ENCODE measurements around the gene IL1R2. TPM values are rescaled to one million over a fixed set of nuclear protein-coding genes. Genes with fewer than 3 reads are reported as not detected.

The IL1R2 gene
- total and polyA plus RNA-seq, 2 of the 8 experiments (the other 6 are each of a cell fraction or from before 2014, with no cell fraction given) = 0.06 TPM; not detected in 1

DNA sequence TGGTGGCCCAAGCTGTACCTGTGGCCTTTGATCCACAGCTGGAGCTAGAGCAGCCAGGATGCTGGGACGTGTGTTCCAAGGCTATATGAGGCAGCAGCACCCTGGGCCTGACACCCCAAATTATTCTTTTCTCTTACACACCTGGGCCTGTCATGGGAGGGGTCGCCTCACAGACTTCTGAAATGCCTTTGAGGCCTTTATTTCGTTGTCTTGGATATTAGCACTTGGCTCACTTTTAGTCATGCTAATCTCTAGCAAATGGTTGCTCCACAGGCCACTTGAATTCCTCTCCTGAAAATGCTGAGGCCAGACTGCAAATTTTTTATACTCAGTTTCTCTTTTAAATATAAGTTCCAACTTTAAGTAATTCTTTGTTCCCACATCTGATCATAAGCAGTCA lies 22.0 kb upstream of the IL1R2 start:
- Histone ChIP-seq H3K23ac (ENCODE audit: insufficient read length) (no peak overlapping the region), H3K23me2 (ENCODE audit: low read depth, low read length) (no peaks in the 10 kb centered on the region), H4K20me1 (replicated peaks in 1 of 2; ENCODE audit: control insufficient read depth in 1 of 2, insufficient read depth in 2 of 2, low read length in 2 of 2) (no peaks in the 10 kb centered on the region), H2BK12ac (ENCODE audit: low read depth, low read length) (0 out of 2 replicates have a peak overlapping the region, but pooled peaks have one; percentile 45), H3K4me1 (replicated peaks in 1 of 4; ENCODE audit: control insufficient read depth in 3 of 4, insufficient read depth in 4 of 4, low read length in 3 of 4) (peaks cover 0 to 8% (median 4%) of the 10 kb centered on the region in 4 experiments; a peak in 6 of 7 replicates), H3K18ac (ENCODE audit: extremely low read depth, low read length) (peak overlapping the region; percentile 87), H3K4me3 (ENCODE audit: extremely low read depth in 1 of 4, insufficient read depth in 2 of 4, low read depth in 3 of 4, low read length in 4 of 4) (no peak overlapping the region), H2BK120ac (replicated peaks; ENCODE audit: low read depth, low read length) (peak overlapping the region; percentile 91), H3K79me1 (ENCODE audit: low read depth, low read length) (no peaks in the 10 kb centered on the region), H3K56ac (replicated peaks; ENCODE audit: insufficient read length, low read depth, low read length) (no peak overlapping the region), H3K36me3 (ENCODE audit: control insufficient read depth in 2 of 4, insufficient read depth in 4 of 4, low read length in 3 of 4) (no peaks in the 10 kb centered on the region), H3K79me2 (ENCODE audit: control insufficient read depth in 1 of 2, insufficient read depth in 2 of 2, low read length in 2 of 2) (no peaks in the 10 kb centered on the region), H2AK5ac (ENCODE audit: low read depth, low read length) (0 out of 2 replicates have a peak overlapping the region, but pooled peaks have one; percentile 39), H3K27ac (ENCODE audit: low read depth, low read length) (no peak overlapping the region), H2BK5ac (ENCODE audit: low read depth, low read length) (peak overlapping the region; percentile 90; the same call in 1 of the 2 replicates), H3K4ac (replicated peaks; ENCODE audit: insufficient read length, low read depth, low read length) (peak overlapping the region; percentile 80), H3K9ac (replicated peaks in 1 of 4; ENCODE audit: extremely low read depth in 1 of 4, low read depth in 3 of 4, low read length in 3 of 4) (no peak overlapping the region), H4K91ac (replicated peaks; ENCODE audit: insufficient read length, low read length) (peak overlapping the region; percentile 69), H2BK20ac (ENCODE audit: low read length) (0 out of 2 replicates have a peak overlapping the region, but pooled peaks have one; percentile 48), H3K4me2 (ENCODE audit: insufficient read depth in 1 of 2, low read depth in 2 of 2, low read length in 2 of 2) (no peak overlapping the region), H2AFZ (ENCODE audit: low read length) (no peak overlapping the region), H3K14ac (ENCODE audit: insufficient read length) (no peak overlapping the region), H4K5ac (ENCODE audit: insufficient read length, low read depth, low read length) (peak overlapping the region; percentile 22), H2BK15ac (ENCODE audit: low read length) (no peak overlapping the region), H4K8ac (ENCODE audit: extremely low read depth, insufficient read depth, low read length) (peak overlapping the region; percentile 9; the same call in 1 of the 2 replicates), H3K9me3 (ENCODE audit: insufficient read depth in 2 of 2, low read depth in 1 of 2, low read length in 1 of 2) (peaks cover 5 to 19% of the 10 kb centered on the region in 2 experiments), H3K27me3 (replicated peaks in 1 of 4; ENCODE audit: control insufficient read depth in 3 of 4, extremely low read depth in 1 of 4, insufficient read depth in 3 of 4, low read length in 3 of 4) (no peaks in the 10 kb centered on the region)
- POLR2A ChIA-PET (ENCODE audit: partially characterized antibody) = interaction anchor here (1.2 kb wide), 1 partner anchor 15 kb away, joined by 3 read pairs; no protein-coding TSS in a partner anchor
- WGBS, 2 experiments (ENCODE audit: extremely low coverage in 1 of 2, insufficient coverage in 1 of 2, insufficient read length in 1 of 2, insufficient replicate concordance in 2 of 2, low coverage in 1 of 2, low lambda C conversion rate in 2 of 2, missing lambda C conversion rate in 1 of 2) = 66% methylated on average over 3 of the region's 3 CpGs; no CpG with 5 or more reads in 1 of the 2 experiments
- FAIRE-seq (no peak), DNase-seq (ENCODE audit: low read depth in 1 of 2, low spot score in 2 of 2) (peak in 1 of 2 experiments; percentile 25)
- peak; percentile 84 for TF ChIP-seq NANOG (IDR thresholded peaks at IDR 0.05; ENCODE audit: insufficient read depth, low read depth, low read length, poor library complexity, severe bottlenecking)
- TF ChIP-seq ZNF274 (IDR thresholded peaks at IDR 0.05; ENCODE audit: borderline replicate concordance, extremely low read depth, low read length) = no peak
- TF ChIP-seq TCF12 (IDR thresholded peaks at IDR 0.05; ENCODE audit: low read depth, low read length) = peak; percentile 83
- 0 out of 3 replicates have a peak, but pooled peaks of 1 of the 2 experiments have one; percentile 43 for TF ChIP-seq EP300 (IDR thresholded peaks at IDR 0.05; ENCODE audit: borderline replicate concordance in 1 of 2, low read depth in 2 of 2, low read length in 2 of 2)
- TF ChIP-seq CHD1 (IDR thresholded peaks at IDR 0.05; ENCODE audit: low read depth, low read length) = no peak
- CTCF ChIA-PET (ENCODE audit: partially characterized antibody) = interaction anchor here (1.2 to 1.7 kb wide), 2 partner anchors 10 to 30 kb away, joined by 4 read pairs; no protein-coding TSS in a partner anchor
